Lower lobe of right lung (tissue), 2 donors: ENCODE results near the gene KRTAP4-8. TPM values are rescaled to one million over a fixed set of nuclear protein-coding genes. Genes with fewer than 3 reads are reported as not detected.
"Not testable (repeated sequence)": the region's sequence is repeated elsewhere in the genome, so short reads cannot be mapped to it uniquely, and the experiment has no call there.

Experiments used
- ATAC-seq, 2 donors: fragments of 200-7000 bp; cut with Tn5 transposase; one replicate each; pipeline ENCODE4 v1.9.1; 2020 to 2022; ENCODE audit warnings: mild to moderate bottlenecking in 2 of 2, moderate library complexity in 2 of 2
- DNase-seq: peaks from one replicate; pipeline ENCODE4 v3.0.0-alpha.2; 2020
- H3K27ac ChIP-seq: fragments of 200-600 bp; one replicate; pipeline ENCODE4 v1.8.0; 2022
- H3K27me3 ChIP-seq: fragments of 200-600 bp; one replicate; pipeline ENCODE4 v1.8.0; 2022; ENCODE audit warnings: low read depth
- H3K36me3 ChIP-seq: fragments of 200-600 bp; one replicate; pipeline ENCODE4 v1.8.0; 2022; ENCODE audit warnings: mild to moderate bottlenecking
- H3K4me1 ChIP-seq: fragments of 200-600 bp; one replicate; pipeline ENCODE4 v1.8.0; 2022
- H3K4me3 ChIP-seq: fragments of 200-600 bp; one replicate; pipeline ENCODE4 v1.8.0; 2022; ENCODE audit warnings: mild to moderate bottlenecking
- H3K9me3 ChIP-seq: fragments of 200-600 bp; one replicate; pipeline ENCODE4 v1.8.0; 2022
- intact Hi-C: fragments of 100-400 bp; cut with DNase I; formaldehyde crosslinking; loops from one replicate; pipeline ENCODE4 v1.11.0; 2022
- total RNA-seq: library from RNA; stranded (reverse); fragmentation: NEBNext Ultra II Directional; extraction: Animal tissue kit (Norgen Biotek cat#: 25700); gene quantifications from one replicate; pipeline ENCODE4 v1.2.1, GENCODE V29; 2021
- TF ChIP-seq, protein P1 (sequence below): fragments of 200-600 bp; IDR thresholded peaks from one replicate; pipeline ENCODE4 v1.8.0; 2022; ENCODE audit warnings: antibody characterized with exemption, mild to moderate bottlenecking
- donor health status: DM: no; HTN: yes; CAD: no; lungs with severe emphysema.

The KRTAP4-8 gene
- total RNA-seq, 1 donor from 2014 or later, result not detected

DNA sequence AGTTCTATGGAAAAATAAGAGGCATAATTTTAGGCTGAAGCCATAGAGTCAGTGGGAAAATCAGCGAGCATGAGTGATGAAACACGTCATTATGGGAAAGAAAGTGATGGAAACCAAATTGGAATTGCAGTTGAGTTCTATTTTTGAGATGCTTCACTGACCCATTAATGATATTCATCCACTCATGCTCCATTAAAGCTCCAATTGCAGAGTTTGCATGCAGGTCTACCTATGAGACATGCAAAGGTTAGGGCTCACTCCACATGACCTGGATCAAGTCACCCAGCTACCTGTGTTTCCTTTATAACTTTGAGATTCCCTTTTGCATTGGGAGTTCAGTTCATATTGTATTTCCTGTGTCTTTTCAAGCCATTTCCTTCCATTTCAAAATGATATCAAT, 24.3 kb downstream of the KRTAP4-8 start:
- Histone ChIP-seq H3K27me3 (no peaks in the 10 kb centered on the region), H3K4me1 (no peaks in the 10 kb centered on the region), H3K4me3 (no peak overlapping the region), H3K36me3 (no peaks in the 10 kb centered on the region), H3K9me3 (no peaks in the 10 kb centered on the region), H3K27ac (no peak overlapping the region)
- intact Hi-C loops, result no loop called here
- DNase-seq (no peak), ATAC-seq (no peak)
- TF ChIP-seq, protein P1, sequence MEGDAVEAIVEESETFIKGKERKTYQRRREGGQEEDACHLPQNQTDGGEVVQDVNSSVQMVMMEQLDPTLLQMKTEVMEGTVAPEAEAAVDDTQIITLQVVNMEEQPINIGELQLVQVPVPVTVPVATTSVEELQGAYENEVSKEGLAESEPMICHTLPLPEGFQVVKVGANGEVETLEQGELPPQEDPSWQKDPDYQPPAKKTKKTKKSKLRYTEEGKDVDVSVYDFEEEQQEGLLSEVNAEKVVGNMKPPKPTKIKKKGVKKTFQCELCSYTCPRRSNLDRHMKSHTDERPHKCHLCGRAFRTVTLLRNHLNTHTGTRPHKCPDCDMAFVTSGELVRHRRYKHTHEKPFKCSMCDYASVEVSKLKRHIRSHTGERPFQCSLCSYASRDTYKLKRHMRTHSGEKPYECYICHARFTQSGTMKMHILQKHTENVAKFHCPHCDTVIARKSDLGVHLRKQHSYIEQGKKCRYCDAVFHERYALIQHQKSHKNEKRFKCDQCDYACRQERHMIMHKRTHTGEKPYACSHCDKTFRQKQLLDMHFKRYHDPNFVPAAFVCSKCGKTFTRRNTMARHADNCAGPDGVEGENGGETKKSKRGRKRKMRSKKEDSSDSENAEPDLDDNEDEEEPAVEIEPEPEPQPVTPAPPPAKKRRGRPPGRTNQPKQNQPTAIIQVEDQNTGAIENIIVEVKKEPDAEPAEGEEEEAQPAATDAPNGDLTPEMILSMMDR, result no peak

DNA sequence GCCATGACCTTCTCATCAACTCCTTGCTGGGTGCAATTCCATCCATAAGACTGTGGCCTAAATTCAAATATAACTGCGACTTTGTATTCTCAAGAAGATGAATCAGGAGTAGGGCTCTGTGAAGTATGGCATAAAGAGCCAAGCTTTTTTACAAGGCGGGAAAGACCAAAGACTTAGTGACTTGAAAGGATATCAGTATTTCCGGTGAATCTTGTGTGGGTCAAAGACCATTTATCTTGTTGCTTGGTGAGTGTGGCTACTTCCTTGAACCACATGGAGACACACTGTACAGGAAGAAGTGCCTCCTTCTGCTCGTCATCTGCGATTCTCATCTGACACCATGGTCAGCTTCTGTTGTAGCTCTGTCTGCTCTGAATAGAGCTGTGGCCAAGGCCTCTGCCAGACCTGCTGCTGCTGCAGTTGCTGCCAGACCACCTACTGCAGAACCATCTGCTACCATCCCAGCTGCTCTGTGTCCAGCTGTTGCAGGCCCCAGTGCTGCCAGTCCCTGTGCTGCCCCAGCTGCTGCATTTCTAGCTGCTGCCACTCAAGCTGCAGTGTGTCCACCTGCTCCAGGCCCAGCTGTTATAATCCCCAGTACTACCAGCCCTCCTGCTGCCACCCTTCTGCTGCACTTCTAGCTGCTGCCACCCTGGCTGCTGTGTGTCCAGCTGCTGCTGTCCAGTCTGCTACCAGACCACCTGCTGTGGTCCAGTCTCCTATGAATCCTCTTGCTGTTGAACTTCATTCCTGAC, 26.2 kb downstream of the KRTAP4-8 start:
- no peak for DNase-seq
- Histone ChIP-seq H3K36me3 (no peaks in the 10 kb centered on the region), H3K4me3 (no peak overlapping the region), H3K9me3 (no peaks in the 10 kb centered on the region), H3K27me3 (no peaks in the 10 kb centered on the region), H3K4me1 (no peaks in the 10 kb centered on the region), H3K27ac (no peak overlapping the region)
- TF ChIP-seq, protein P1, result no peak
- no peak for ATAC-seq
- intact Hi-C loops, result no loop called here

DNA sequence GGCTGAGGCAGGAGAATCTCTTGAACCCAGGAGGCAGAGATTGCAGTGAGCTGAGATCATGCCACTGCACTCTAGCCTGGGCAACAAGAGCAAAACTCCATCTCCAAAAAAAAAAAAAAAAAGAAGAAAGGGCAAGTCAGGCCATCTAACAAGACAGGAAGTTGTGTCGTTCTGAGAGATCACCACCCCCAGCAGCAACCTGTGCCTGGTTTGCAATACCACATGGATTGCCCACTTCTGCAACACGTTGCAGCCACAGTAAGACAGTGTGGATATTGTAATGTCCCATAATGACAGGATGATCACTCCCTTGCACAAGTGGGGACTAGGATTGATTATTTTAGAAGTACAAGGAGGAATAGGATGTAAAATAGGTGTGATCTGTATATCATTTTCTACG, 28.9 kb downstream of the KRTAP4-8 start:
- Histone ChIP-seq H3K4me1 (no peaks in the 10 kb centered on the region), H3K36me3 (no peaks in the 10 kb centered on the region), H3K27ac (no peak overlapping the region), H3K9me3 (no peaks in the 10 kb centered on the region), H3K4me3 (no peak overlapping the region), H3K27me3 (no peaks in the 10 kb centered on the region)
- DNase-seq (no peak), ATAC-seq (no peak)
- intact Hi-C loops, result no loop called here
- TF ChIP-seq, protein P1, result no peak

DNA sequence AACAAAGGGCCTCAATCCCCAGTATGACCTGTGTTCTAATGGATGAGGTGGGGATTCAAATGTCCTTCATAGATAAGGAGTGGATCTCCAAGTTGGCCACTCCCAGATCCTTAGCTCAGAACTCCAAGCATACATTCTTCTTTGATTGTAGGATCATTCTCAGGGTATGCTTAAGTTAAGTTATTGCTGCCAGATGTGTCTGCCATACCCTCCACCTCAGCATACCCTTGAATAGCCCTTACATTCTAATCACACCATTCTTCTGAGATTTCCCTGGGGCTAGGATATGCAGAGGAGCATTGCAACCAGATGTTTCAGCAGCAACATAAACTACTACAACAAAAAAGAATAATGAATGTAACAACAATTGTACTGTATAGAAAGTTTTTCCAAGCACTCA, 30.7 kb downstream of the KRTAP4-8 start:
- Histone ChIP-seq H3K36me3 (no peaks in the 10 kb centered on the region), H3K4me1 (no peaks in the 10 kb centered on the region), H3K9me3 (no peaks in the 10 kb centered on the region), H3K27ac (no peak overlapping the region), H3K27me3 (peaks cover under 1% of the 10 kb centered on the region), H3K4me3 (no peak overlapping the region)
- ATAC-seq, result no peak
- DNase-seq, result no peak
- intact Hi-C loops, result no loop called here
- TF ChIP-seq, protein P1, result no peak

DNA sequence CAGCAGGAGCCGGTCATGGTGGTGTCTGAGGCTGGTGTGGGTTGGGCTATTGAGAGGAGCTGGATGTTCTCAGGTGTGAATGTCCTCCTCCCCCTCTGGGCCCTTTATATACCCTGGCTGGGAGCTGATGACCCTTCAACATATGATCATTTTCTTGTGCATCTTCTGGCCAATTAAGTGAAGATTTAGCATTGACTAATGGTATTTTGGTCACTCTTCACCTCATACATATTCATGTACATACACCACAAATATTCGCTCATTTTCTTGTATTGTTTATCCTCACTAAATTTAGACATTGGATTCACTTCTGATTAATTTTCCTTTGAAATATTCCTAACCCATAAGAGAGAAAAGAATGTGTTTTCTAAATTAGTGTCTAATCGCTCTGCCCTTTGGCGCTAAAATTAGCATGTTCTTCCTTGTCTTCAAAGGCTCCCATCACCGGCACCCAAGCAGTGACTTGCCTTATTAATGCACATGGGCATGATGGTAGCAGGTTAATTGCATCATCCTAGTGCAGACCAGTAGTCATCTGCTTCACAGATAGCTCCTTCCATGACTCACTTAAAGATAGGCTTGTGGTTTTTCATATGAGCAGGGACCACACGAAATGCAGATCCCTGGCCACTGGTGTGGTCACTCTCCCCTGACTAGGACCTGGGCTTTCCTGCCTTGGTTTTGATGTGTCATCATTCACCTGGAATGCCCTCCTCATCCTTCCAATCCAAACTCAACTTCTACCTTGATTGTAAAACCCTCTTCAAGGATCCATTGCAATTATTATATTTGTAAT, 31.9 kb downstream of the KRTAP4-8 start, which contains the start of gene KRTAP2-4:
Gene KRTAP2-4 (minus strand): TSS at position 51 of the 796 bp plus-strand sequence. CDS start 34 bp downstream, at position 17.
- peaks cover 10% of the 10 kb centered on the region for H3K27me3 ChIP-seq
- no peak within 1 kb of the TSS for H3K4me3 ChIP-seq
- intact Hi-C loops, result no loop called here
- no peaks in the 10 kb centered on the region for H3K36me3 ChIP-seq
- no peaks in the 10 kb centered on the region for H3K4me1 ChIP-seq
- ATAC-seq, result no peak
- no peaks in the 10 kb centered on the region for H3K9me3 ChIP-seq
- no peak within 1 kb of the TSS for H3K27ac ChIP-seq
- no peak for DNase-seq
- TF ChIP-seq, protein P1, result no peak

DNA sequence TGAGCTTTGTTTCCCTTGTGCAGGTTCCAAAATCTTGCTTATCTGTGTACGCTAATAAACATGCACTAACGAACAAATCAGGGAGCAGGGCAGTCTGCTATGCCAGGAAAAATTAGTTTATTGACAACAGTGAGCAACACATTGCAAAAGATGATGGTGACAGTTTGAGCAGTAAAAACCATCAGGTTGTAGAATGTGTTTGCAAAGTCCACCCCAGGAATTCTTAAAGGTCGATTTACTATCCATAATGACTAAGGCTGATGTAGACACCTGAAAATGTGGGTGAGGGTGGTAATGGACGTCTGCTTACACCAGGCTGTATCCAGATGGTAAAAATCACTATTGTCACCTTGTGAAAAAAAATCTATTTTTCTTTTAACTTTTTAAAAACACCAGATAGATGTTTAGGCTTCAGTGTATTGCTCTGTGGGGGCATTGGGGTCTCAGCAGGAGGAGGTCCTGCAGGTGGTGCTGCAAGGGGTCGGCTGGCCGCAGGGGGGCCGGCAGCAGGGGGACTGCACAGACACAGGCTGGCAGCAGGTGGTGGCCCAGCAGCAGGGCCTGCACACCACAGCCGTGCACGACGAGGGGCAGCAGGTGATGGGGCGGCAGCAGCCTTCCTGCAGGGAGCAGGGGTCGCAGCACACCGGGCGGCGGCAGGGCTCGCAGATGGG, 32.8 kb downstream of the KRTAP4-8 start:
- H3K36me3 ChIP-seq, H3K4me3 ChIP-seq, H3K4me1 ChIP-seq, H3K9me3 ChIP-seq, H3K27ac ChIP-seq, intact Hi-C loops, ATAC-seq, DNase-seq: not testable (repeated sequence)
- peaks cover 16% of the 10 kb centered on the region for H3K27me3 ChIP-seq
